Left hindlimb (tissue), 1 donor: ENCODE measurements around the gene TMEM208.

Source experiments
- DNase-seq: peaks from one replicate; pipeline ENCODE4 v3.0.0-alpha.2; 2018

TMEM208 gene

DNA sequence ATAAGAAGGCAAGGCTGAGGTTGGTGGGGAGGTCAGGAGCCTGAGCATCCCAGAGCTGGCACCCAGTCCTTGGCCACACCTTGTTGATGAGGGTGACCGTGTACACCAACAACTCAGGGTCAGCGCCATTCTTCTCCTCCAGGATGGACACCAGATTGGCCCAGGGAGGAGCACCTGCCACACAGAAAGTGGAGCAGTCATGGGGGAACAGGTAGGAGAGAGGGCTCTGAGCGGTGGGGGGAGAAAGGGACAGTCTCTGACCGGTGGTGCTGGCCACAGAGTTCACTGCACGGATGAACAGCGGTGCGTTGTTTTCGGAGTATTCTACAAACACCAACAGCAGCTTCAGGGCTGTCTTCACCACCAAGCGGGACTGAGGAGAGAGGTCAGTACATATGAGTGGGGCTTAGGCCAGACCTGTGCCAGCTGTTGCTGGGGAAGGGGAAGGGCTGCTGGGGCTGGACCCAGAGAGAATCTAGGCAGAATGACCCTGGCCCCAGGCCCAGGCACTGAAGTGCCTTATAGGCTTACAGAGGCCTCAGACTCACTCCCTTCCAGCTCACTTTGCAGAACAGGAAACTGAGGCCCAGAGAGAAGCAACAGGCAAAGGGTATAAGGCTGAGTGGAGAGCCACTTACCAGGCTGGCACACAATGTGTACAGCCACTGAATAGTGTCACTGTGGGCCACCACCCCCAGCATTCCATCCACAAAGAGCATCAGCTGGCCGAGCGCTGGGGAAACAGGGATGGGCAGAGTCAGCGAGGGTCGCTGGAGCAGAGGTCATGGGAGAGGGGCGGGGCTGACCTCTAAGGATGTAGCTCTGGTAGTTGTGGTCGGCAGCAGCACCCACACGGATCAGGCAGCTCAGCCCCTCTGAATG is 10.7 kb downstream of the TMEM208 start:
- DNase-seq = no peak

DNA sequence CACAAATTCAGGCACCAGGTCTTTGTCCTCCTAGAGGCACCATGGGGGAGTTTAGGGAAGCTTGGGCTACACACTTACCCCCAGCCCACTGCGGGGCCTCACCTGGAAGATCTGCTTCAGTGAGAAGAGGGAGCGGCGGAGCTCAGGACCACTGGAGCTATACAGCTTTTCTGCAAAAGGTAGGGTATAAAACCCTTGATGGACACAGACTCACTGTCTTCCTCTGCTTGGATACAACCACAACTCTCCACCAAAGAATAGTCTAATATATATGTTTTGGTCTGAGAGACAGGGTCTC is 11.3 kb downstream of the TMEM208 start:
- DNase-seq = no peak

GRCh38 chr16:67238806-67239470 is 12.0 kb downstream of the TMEM208 start:
- no peak for DNase-seq

DNA sequence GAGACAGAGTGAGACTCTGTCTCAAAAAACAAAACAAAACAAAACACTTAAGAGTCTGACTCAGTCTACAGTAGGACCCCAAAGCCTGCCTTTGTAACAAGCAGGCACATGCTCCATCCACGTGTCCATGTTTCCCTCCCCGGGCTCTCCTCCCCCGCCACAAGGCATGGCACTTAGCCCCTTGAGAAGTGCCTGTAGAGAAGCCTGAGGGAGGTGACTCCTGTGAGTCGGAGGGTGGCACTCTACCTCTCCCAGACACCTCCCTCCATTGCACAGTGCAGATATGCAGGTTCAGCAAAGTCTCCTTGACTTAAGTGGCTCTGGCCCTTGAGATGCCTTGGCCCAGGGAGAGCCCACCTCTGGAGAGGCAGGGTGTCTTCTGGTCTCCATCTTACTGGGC is 13.6 kb downstream of the TMEM208 start:
- DNase-seq = no peak

DNA sequence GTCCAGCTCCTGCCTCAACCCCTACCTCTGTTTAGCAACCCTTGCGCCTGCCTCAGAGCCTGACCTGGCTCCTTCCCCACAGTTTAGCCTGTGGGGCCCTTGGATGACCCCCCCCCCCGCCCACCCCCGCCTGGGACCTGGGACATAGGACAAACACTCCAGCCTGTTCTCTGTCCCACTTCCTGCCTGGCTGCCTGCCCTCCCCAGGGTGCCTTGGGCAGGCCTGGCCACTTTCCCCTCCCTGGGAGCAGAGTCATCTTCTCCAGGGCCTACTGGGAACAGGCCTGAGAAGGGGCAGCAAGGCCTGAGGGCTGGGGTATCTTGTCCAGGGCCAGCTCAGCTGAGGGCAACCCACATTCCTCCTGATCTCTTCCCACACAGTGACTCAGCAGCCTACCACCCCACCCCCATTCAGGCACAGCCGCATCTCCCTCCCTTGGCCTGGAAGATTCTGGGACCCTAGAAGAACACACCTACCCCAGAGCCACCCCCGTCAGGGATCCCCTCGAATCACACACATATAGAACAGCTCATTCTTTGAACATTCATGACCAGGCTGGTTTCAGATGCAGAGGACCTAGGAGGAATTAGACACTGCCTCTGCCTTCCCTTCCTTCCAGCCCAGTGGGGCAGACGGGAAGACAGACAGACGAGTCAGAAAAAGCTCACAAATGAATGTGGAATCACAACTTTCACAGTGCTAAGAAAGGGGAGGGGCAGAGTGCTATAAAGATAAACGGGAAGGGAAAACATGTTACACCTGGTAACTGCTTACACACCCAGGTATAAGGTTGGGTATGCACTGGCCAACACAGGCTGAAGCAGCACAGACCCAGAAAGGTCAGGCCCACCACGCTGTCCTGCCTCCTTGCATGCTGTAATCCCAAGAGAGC is 14.3 kb downstream of the TMEM208 start:
- DNase-seq = peak; percentile 34

DNA sequence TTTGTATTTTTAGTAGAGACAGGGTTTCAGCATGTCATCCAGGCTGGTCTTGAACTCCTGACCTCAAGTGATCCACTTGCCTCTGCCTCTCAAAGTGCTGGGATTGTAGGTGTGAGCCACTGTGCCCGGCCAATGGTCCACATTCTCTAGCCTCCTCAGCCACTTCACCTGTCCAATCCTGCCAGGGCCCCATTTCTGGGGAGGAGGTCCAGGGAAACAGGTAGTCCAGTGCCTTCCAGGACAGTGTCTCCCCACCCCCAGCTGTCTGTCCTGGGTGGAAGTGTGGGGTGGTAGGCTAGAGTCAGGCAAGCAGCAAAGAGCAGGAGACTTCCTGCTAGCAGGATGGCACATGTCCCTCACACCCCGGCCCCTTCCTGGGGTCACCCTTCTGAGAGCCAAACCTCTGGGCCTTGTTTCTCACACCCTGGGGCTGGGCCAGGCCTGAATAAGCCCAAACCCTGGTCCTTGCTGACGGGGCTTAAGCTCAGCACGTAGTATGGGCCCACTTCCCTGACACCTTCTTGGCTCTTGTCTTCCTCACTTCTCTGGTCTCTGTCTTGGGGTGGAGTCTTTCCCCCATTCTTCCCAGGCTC is 15.3 kb downstream of the TMEM208 start:
- no peak for DNase-seq

DNA sequence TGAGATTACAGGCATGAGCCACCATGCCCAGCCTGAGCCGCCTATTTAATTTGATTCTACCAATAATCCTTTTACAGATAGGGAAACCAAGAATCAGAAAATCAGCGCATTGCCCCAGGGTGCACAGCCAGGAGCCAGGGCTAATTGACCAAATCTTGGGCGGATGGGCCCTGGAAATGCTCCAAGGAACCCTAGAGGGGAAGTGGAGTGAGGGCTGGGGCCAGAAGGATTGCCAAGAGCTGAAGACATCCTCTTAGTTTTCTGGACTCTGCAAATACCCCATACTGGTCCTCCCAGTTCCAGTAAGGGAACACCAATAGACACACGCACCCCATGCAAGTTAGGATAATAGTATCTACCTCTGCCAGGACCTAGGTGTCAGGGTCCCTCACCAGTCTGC is 16.6 kb downstream of the TMEM208 start:
- DNase-seq = no peak

DNA sequence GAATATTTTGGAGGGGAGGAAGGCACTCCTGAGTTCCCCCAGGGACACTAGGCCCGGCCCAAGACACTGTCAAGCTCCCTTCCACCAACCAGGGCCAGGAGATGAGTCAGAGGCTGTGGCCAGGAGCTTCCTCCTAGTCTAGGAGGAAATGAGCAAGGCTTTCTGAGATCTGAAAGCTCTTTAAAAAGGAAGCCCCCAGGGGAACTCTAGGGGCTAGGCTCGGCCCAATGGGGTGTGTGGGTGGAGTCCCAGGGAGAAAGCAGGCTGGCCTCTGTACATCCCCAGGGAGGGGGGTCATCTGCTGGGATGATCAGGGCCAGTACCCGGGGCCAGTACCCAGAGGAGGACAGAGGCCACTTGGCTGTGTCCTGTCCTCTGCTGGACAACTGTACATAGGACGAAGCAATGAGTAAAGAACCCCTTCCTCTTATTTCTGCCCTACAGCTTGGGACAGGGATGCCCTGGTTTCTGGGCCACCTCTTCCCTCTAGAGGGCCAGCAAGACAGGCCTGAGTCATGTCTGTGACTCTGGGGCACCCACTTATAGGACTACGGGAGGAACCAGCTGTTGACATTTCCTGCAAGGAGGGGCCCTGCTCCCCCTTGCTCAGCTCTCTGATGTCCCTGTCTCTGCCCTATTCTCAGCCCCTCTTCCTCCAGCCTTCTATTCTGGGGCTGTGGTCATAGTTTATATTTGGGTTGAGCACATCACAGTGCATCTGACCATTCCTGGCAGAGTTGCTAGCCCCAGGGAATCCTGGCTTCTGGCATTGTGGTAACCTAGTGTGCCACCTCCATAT is 17.7 kb downstream of the TMEM208 start:
- DNase-seq = peak; percentile 62

- no peak for DNase-seq
Observed at GRCh38 chr16:67245186-67245585, 18.3 kb downstream of the TMEM208 start.

DNA sequence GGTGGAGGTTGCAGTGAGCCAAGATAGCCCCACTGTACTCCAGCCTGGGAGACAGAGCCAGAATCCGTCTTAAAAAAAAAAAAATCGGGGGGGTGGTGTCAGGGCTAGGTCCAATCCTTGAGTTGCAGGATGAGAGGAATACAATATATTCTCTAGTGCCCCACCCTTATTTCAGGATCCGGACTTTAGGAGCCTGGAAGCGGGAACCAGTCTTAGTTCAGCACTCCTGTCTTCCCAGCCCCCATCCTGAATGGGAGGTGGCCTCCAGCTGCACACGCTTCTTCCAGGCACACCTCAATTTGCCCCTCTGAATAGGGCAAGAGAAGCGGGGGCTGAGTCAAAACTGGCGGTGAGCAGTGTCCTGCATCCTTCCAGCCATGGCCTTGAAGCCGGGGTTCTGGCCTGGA is 18.7 kb downstream of the TMEM208 start:
- no peak for DNase-seq

- peak; percentile 90 for DNase-seq
Observed at GRCh38 chr16:67246081-67246755, 19.3 kb downstream of the TMEM208 start.

DNA sequence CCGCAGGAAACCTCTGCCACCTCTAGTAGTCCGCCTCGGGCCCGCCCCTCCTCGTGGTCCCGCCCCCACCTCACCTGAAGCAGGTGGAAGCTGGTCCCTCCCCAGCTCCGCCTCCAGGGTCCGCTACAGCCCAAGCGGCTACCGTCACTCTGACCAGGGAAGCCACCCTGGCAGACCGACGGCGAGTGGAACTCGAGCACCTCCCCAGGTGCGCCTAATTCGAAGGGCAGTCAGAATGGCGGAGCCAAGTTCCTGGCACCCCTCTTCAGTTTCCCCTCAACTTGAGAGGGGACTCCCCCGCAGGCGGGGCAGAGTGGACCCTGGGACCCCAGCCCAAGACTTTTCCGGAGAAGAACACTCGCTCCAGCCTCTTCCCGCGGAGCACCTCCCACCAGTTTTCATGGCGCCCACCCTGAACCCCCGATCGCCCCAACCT is 19.8 kb downstream of the TMEM208 start:
- DNase-seq = no peak

DNA sequence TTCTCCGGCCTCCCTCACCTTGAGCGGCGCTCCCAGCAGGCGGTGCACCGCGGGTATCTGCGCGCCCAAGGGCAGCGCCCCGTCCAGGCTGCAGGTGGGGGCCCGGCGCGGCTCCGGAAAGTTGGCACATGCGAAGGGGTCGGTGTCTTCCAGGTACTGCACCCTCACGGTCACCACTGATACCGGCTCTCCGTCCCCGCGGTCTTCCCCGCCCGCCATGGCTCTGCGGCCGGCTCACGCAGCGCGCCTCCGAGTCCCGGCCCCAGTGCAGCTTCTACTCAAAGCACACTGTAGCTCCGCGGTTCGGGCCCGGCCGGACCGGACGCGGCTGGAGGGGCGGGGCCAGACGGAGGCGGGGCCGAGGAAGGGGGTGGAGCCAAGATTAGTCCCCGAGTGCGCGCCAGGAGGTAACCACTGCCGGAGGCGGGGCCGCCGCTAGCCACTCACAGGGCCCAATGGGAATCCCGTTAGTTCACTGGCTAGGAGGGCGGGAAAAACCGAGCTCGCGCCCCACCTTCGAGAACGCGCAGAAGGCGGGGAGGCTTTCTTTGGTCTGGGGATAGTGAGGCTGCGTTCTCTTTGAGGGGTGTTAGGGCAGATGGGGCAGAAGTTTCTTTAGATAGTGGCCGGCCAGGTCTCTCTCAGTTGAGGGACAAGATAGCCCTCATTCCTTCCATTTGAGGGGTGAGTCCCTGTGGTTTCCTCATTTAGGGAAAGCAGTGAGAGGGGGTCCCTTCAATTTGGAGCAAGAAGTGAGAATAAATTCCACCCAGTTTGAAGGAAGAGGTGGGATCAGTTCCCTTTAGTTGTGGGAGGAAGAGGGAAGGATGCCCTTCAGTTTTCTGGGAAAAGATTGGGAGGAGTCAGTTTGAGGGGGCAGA is 20.5 kb downstream of the TMEM208 start, which contains the start of gene FHOD1:
Gene FHOD1, minus strand, starts transcription at position 290 of the 881 bp plus-strand sequence. Its CDS starts 71 bp downstream, at position 219.
- DNase-seq = peak; percentile 96

- DNase-seq = no peak
Observed at GRCh38 chr16:67248073-67248400, 21.1 kb downstream of the TMEM208 start.

- DNase-seq = peak; percentile 65
Observed at GRCh38 chr16:67248401-67249177, 21.7 kb downstream of the TMEM208 start, which contains the start of gene SLC9A5. TSS of gene SLC9A5 (plus strand) at chr16:67248979. CDS start at chr16:67249015, 36 bp downstream.

- peak; percentile 32 for DNase-seq
Observed at GRCh38 chr16:67249178-67250044, 22.5 kb downstream of the TMEM208 start.

DNA sequence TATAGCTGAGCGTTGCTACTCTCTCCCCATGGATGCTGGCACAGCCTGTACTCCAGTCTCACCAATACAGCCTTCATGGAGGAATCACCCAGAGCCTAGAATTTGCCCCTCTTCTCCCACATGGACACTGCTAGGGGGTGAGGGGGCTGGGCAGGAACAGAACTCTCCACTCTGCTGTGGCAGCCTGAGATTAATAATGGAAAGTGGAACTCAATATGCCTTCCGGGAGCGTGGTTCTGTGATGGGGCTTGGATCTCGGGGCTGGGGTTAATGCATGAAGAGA is 23.1 kb downstream of the TMEM208 start:
- no peak for DNase-seq

DNA sequence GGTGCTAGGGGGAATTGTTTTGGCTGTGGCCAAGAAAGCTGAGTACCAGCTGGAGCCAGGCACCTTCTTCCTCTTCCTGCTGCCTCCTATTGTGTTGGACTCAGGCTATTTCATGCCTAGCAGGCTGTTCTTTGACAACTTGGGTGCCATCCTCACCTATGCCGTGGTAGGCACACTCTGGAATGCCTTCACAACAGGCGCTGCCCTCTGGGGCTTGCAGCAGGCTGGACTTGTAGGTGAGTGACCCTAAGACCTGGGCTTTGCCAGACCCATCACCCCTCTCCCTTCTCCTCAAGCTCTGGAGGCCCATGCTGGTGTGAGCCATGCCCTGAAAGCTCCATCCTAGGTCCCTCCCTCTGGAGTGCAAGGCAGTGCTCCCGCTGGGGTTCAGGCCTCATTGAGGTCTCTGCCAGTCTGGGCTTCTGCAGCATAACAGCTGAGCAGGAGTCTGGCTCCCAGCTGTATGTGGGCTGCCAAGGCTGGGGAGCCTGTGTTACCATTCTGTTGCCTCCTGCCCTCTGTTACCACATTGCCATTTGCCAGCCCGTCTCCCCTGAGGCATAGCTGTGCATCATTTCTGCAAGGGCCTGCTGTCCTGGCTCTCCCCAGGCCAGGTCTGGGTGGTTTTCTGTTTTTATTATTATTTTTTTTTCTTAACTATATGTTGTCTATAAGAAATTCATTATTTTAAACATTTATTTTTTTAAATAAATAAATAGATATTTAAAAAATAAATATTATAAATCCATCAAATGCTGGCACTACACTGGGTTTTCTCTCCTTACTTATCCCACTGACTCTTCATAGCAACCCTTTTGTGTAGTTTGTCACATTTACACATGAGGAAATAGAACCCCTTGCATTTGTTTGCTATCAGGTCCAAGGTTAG is 25.9 kb downstream of the TMEM208 start:
- peak; percentile 24 for DNase-seq
